ENCODE measurements around the gene EIF2AK2. TPM values are rescaled to one million over a fixed set of nuclear protein-coding genes. Genes with fewer than 3 reads are reported as not detected.
A peak's percentile ranks its signal among the peaks of the same experiment; 100 is the strongest.

Gene EIF2AK2
- total RNA-seq, 2 experiments from 2014 or later = 68.7 to 74.8 TPM

GRCh38 chr2:37091873-37092272 lies 64.9 kb downstream of the EIF2AK2 start:
- peaks cover 5% of the 10 kb centered on the region for H3K4me1 Mint-ChIP-seq
- H3K4me3 Mint-ChIP-seq = no peak overlapping the region
- no peaks in the 10 kb centered on the region for H3K9me3 Mint-ChIP-seq
- no peaks in the 10 kb centered on the region for H3K27me3 Mint-ChIP-seq
- H3K36me3 Mint-ChIP-seq = peaks cover 6% of the 10 kb centered on the region
- peak overlapping the region; percentile 1 for H3K27ac Mint-ChIP-seq
- DNase-seq = no peak

GRCh38 chr2:37090019-37090477 lies 66.7 kb downstream of the EIF2AK2 start:
- Mint-ChIP-seq H3K4me1 (peaks cover 11% of the 10 kb centered on the region), H3K27me3 (no peaks in the 10 kb centered on the region), H3K36me3 (peaks cover 4% of the 10 kb centered on the region), H3K9me3 (no peaks in the 10 kb centered on the region), H3K4me3 (no peak overlapping the region), H3K27ac (no peak overlapping the region)
- no peak for DNase-seq

GRCh38 chr2:37085731-37086147 lies 71.0 kb downstream of the EIF2AK2 start:
- Mint-ChIP-seq H3K27me3 (no peaks in the 10 kb centered on the region), H3K27ac (no peak overlapping the region), H3K4me3 (no peak overlapping the region), H3K4me1 (peaks cover 30% of the 10 kb centered on the region), H3K9me3 (peaks cover 2% of the 10 kb centered on the region), H3K36me3 (peaks cover 22% of the 10 kb centered on the region)
- no peak for DNase-seq

- no peak for DNase-seq
- no peaks in the 10 kb centered on the region for H3K27me3 Mint-ChIP-seq
- peaks cover 30% of the 10 kb centered on the region for H3K36me3 Mint-ChIP-seq
- H3K9me3 Mint-ChIP-seq = peaks cover 2% of the 10 kb centered on the region
- no peak overlapping the region for H3K27ac Mint-ChIP-seq
- peaks cover 39% of the 10 kb centered on the region for H3K4me1 Mint-ChIP-seq
- H3K4me3 Mint-ChIP-seq = no peak overlapping the region
Measured at GRCh38 chr2:37084797-37085196, 72.0 kb downstream of the EIF2AK2 start.

- Mint-ChIP-seq H3K27ac (no peak within 1 kb of the TSS), H3K36me3 (peaks cover 33% of the 10 kb centered on the region), H3K9me3 (peaks cover 2% of the 10 kb centered on the region), H3K4me3 (no peak within 1 kb of the TSS), H3K27me3 (no peaks in the 10 kb centered on the region), H3K4me1 (peaks cover 42% of the 10 kb centered on the region)
- DNase-seq = peak; percentile 93
Measured at GRCh38 chr2:37083873-37084794, 72.6 kb downstream of the EIF2AK2 start, which contains the start of the genes GPATCH11 and HEATR5B. GPATCH11 (plus strand) TSS chr2:37084518; CDS start chr2:37088382, 3,864 bp downstream. HEATR5B (minus strand) TSS chr2:37084372; CDS start chr2:37083414, 958 bp downstream.

- H3K4me3 Mint-ChIP-seq = peak overlapping the region; percentile 23
- no peaks in the 10 kb centered on the region for H3K27me3 Mint-ChIP-seq
- DNase-seq = no peak
- H3K9me3 Mint-ChIP-seq = peaks cover 2% of the 10 kb centered on the region
- H3K27ac Mint-ChIP-seq = peak overlapping the region; percentile 44
- H3K36me3 Mint-ChIP-seq = peaks cover 42% of the 10 kb centered on the region
- peaks cover 44% of the 10 kb centered on the region for H3K4me1 Mint-ChIP-seq
Measured at GRCh38 chr2:37080689-37081088, 76.1 kb downstream of the EIF2AK2 start.

GRCh38 chr2:37080266-37080665 lies 76.5 kb downstream of the EIF2AK2 start:
- Mint-ChIP-seq H3K36me3 (peaks cover 42% of the 10 kb centered on the region), H3K27ac (peak overlapping the region; percentile 44), H3K27me3 (no peaks in the 10 kb centered on the region), H3K4me3 (no peak overlapping the region), H3K9me3 (peaks cover 2% of the 10 kb centered on the region), H3K4me1 (peaks cover 43% of the 10 kb centered on the region)
- DNase-seq = no peak

- Mint-ChIP-seq H3K27me3 (no peaks in the 10 kb centered on the region), H3K36me3 (peaks cover 29% of the 10 kb centered on the region), H3K4me3 (no peak overlapping the region), H3K4me1 (peaks cover 8% of the 10 kb centered on the region), H3K9me3 (peaks cover 1% of the 10 kb centered on the region), H3K27ac (no peak overlapping the region)
- no peak for DNase-seq
Measured at GRCh38 chr2:37070931-37071330, 85.8 kb downstream of the EIF2AK2 start.

- no peaks in the 10 kb centered on the region for H3K9me3 Mint-ChIP-seq
- H3K36me3 Mint-ChIP-seq = peaks cover 18% of the 10 kb centered on the region
- peaks cover 8% of the 10 kb centered on the region for H3K4me1 Mint-ChIP-seq
- no peak overlapping the region for H3K4me3 Mint-ChIP-seq
- H3K27ac Mint-ChIP-seq = no peak overlapping the region
- no peaks in the 10 kb centered on the region for H3K27me3 Mint-ChIP-seq
- no peak for DNase-seq
Measured at GRCh38 chr2:37068686-37069085, 88.1 kb downstream of the EIF2AK2 start.

- H3K27ac Mint-ChIP-seq = no peak overlapping the region
- peaks cover 15% of the 10 kb centered on the region for H3K36me3 Mint-ChIP-seq
- no peak for DNase-seq
- H3K4me3 Mint-ChIP-seq = no peak overlapping the region
- H3K27me3 Mint-ChIP-seq = no peaks in the 10 kb centered on the region
- H3K9me3 Mint-ChIP-seq = no peaks in the 10 kb centered on the region
- H3K4me1 Mint-ChIP-seq = peaks cover 4% of the 10 kb centered on the region
Measured at GRCh38 chr2:37061776-37062175, 95.0 kb downstream of the EIF2AK2 start.

- H3K4me1 Mint-ChIP-seq = peaks cover 4% of the 10 kb centered on the region
- H3K36me3 Mint-ChIP-seq = peaks cover 15% of the 10 kb centered on the region
- no peaks in the 10 kb centered on the region for H3K27me3 Mint-ChIP-seq
- H3K4me3 Mint-ChIP-seq = no peak overlapping the region
- H3K27ac Mint-ChIP-seq = no peak overlapping the region
- no peak for DNase-seq
- H3K9me3 Mint-ChIP-seq = no peaks in the 10 kb centered on the region
Measured at GRCh38 chr2:37061013-37061711, 95.6 kb downstream of the EIF2AK2 start.

- Mint-ChIP-seq H3K4me3 (no peak overlapping the region), H3K36me3 (peaks cover 15% of the 10 kb centered on the region), H3K27me3 (no peaks in the 10 kb centered on the region), H3K4me1 (peaks cover 4% of the 10 kb centered on the region), H3K9me3 (no peaks in the 10 kb centered on the region), H3K27ac (no peak overlapping the region)
- DNase-seq = no peak
Measured at GRCh38 chr2:37060446-37060845, 96.3 kb downstream of the EIF2AK2 start.

GRCh38 chr2:37059841-37060240 lies 96.9 kb downstream of the EIF2AK2 start:
- Mint-ChIP-seq H3K9me3 (no peaks in the 10 kb centered on the region), H3K4me1 (peaks cover 4% of the 10 kb centered on the region), H3K27me3 (no peaks in the 10 kb centered on the region), H3K36me3 (peaks cover 15% of the 10 kb centered on the region), H3K4me3 (no peak overlapping the region), H3K27ac (no peak overlapping the region)
- DNase-seq = no peak

- DNase-seq = no peak
- Mint-ChIP-seq H3K27ac (no peak overlapping the region), H3K4me1 (no peaks in the 10 kb centered on the region), H3K27me3 (no peaks in the 10 kb centered on the region), H3K36me3 (peaks cover 8% of the 10 kb centered on the region), H3K4me3 (no peak overlapping the region), H3K9me3 (no peaks in the 10 kb centered on the region)
Measured at GRCh38 chr2:37052600-37053332, 104.0 kb downstream of the EIF2AK2 start.

All from activated naive CD8-positive, alpha-beta T cell treated with anti-CD3 and anti-CD28 coated beads for 36 hours (primary cell).